NCI-H345 (cell line): Measurements from ENCODE around the gene ZFAND3.

Experiments
- DNase-seq: peaks from one replicate; lab custom pipeline; 2025; lab: John Stamatoyannopoulos, UW

The ZFAND3 gene

DNA sequence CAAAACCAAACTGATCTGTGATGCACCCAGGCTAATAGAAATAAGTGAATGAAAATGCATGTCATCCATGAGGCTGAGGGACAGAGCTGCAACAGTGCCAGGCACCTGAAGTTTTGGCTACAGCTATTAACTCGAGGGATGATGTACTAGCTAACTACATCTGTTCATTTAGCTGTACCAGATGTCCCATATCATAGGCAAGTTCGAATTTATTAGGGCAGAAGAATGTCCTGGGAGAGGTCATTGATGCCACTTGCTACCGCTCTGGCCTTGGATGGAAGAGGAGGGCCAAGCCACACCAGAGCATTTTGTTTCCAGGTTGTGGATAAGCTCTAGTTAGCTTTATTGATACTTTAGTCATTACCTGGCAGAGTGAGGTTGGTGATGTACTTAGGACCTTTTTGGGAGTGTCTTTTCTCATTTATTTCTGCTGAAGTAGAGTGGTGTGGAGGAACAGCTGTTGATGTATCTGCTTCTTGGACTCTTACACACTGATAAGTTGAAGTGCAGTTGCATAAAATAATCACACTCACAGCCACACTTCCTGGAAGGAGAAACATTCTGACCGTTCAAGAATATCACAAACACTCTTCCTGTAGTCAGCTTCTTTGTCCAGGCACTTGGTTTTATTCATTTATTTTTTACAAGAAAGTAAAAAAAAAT, 8.2 kb downstream of the ZFAND3 start:
- no peak for DNase-seq

- DNase-seq, result no peak
These were observed 10.7 kb downstream of the ZFAND3 start for GRCh38 chr6:37830225-37830624.

GRCh38 chr6:37831457-37831856, 11.9 kb downstream of the ZFAND3 start:
- no peak for DNase-seq

DNA sequence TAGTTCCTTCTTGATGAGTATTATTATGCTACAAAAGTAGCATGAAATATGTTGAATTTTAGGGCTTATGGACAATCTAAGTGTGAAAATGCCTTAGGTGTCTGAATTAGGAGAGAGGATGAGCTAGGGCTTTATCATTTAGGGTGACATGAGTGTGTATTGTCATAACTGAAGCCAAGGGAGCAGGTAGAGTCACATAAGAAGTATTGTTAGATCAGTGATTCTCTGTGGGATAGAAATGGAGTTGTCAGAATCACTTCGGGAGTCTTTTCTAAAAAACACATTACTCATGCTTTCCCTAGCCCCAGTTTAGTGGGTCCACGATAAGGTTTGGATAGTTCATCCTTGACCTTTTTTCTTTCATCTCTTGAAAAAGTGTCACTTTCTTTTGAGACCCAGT, 16.4 kb downstream of the ZFAND3 start:
- DNase-seq, result no peak

DNA sequence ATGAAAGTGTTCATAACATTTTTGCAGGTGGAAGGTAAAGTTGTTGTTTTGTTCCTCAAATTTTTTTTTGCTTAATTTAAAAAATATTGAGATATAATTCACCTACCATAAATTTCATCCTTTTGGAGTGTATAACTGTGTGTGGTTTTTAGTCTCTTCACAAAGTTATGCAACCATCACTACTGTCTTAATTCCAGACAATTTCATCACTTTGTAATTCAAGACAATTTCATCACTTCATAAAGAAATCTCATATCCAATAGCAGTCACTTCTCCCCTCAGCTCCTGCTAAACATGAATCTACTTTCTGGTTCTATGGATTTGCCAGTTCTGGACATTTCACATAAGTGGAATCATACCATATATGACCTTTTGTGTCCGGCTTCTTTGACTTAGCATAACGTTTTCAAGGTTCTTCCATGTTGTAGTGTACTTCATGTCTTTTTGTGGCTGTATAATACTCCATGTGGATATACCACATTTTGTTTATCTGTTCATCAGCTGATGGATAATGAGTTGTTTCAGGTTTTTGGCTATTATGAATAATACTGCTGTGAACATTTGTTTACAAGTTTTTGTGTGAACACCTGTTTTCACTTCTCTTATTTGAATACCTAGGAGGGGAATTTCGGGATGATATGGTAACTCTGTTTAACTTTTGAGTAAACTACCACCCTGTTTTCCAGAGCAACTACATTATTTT, 18.8 kb downstream of the ZFAND3 start:
- no peak for DNase-seq

- DNase-seq, result no peak
These were observed 20.8 kb downstream of the ZFAND3 start for GRCh38 chr6:37840143-37840939.

GRCh38 chr6:37840940-37841300, 21.4 kb downstream of the ZFAND3 start:
- no peak for DNase-seq

- no peak for DNase-seq
These were observed 25.7 kb downstream of the ZFAND3 start for GRCh38 chr6:37845026-37845911.

DNA sequence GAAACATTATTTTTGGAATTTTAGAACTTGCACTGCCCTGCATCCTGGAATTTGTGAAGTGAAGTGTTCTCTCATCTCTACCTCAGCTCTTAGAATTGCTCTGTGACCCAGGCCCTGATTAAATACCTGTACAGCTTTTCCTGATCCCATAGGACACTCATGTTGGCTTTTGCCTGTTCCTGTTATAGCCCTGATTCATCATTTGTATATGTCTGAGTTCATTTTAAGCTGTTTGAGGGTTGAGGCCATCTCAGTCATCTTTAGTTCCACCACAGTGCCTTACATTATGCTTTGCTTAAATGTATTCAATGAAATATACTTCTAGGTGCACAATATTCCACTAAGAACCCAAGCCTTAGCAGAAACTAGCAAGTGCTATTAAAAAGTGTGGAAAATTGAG, 26.4 kb downstream of the ZFAND3 start:
- no peak for DNase-seq

DNA sequence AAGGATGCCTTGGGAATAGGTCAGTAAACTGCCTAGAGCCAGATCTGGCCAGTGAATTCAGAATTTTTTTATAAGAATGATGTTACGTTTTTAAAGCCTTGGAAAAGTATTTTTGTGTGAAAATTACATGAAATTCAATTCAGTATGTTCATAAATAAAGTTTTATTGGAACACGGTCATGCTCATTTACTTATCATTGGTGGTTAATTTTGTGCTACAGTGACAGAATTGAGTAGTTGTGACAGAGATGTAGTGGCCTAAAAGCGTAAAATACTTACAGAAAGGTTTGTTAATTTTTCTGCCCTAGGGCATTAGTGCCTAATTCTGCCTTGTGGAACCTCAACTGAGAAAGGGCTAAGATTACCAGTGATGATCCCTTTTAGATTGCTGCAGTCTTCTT, 28.2 kb downstream of the ZFAND3 start:
- no peak for DNase-seq

GRCh38 chr6:37848371-37848770, 28.8 kb downstream of the ZFAND3 start:
- no peak for DNase-seq

- DNase-seq, result no peak
These were observed 30.7 kb downstream of the ZFAND3 start for GRCh38 chr6:37850260-37850659.

GRCh38 chr6:37850728-37851285, 31.3 kb downstream of the ZFAND3 start:
- no peak for DNase-seq

DNA sequence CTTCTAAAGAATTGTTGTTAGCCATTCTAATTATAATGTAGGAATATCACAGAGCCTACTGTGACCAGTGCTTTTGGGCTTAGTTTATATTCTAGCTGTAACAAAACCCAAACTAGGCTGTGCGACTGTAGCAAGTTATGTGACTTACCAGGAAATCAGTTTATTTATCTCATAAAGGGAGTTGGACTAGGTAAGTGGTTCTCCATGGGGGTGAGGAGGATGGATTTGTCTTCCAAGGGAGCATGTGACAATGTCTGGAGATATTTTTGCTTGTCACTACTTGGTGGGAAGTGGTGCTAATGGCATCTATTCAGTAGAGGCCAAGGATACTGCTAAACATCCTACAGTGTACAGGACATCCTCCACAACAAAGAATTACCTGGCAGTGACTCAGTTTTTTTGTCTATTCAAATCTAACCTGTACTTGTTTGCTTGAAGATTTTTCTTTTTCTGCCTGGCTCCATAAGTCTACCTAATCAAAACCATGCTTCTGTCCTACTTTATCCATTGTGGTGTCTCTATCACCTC, 32.5 kb downstream of the ZFAND3 start:
- no peak for DNase-seq

DNA sequence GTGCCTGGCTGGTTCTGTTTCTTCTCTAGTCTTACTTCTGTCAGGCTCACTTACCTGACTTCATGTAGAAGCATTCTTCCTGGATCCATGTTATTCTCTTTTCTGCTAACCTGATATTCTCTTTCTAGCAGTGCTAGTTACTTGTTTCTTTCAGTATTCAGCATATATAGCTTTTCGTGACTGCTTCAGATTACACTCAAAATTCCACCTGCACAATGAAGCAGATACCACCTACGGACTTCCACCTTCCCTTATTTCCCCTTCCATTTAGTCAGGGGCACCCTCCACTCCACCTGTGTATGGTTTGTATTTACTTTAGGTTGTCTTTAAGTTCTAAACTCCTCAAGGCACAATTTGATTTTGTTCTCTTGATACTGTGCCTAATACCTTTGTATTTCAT, 36.8 kb downstream of the ZFAND3 start:
- no peak for DNase-seq

- no peak for DNase-seq
These were observed 38.8 kb downstream of the ZFAND3 start for GRCh38 chr6:37858363-37858762.

GRCh38 chr6:37860226-37860839, 40.8 kb downstream of the ZFAND3 start:
- DNase-seq, result peak; percentile 18

DNA sequence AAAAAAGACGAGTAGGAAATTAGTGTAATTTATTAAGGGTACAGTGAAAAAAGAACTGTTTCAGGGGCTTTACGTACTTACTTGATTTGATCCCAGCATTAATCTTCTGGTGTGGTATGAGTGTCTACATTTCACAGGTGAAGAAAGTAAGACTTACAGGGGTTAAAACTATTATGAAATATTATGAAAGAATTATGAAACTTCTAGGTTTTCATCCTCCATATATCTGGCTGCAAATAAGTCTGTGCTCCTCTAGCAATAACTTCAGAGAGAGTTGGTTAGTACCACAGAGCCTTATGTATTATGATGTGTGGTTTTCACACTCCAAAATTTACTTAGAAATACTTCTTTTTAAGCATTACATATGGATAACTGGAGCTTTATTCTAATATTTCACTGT, 41.9 kb downstream of the ZFAND3 start:
- DNase-seq, result no peak

DNA sequence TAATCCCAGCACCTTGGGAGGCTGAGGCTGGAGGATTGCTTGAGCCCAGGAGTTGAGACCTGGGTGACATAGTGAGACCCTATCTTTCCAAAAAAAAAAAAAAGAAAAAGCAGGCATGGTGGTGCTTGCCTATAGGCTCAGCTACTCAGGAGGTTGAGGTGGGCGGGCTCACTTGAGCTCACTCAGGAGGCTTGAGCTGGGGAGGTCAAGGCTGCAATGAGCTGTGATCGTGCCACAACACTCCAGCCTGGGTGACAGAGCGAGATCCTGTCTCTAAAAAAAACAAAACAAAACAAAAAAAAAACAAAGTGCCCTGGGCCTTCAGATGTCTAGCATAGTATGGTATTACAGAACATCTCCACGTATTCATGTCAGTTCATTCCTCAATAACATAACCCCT, 42.9 kb downstream of the ZFAND3 start:
- DNase-seq, result no peak

- DNase-seq, result no peak
These were observed 43.5 kb downstream of the ZFAND3 start for GRCh38 chr6:37862992-37863391.

DNA sequence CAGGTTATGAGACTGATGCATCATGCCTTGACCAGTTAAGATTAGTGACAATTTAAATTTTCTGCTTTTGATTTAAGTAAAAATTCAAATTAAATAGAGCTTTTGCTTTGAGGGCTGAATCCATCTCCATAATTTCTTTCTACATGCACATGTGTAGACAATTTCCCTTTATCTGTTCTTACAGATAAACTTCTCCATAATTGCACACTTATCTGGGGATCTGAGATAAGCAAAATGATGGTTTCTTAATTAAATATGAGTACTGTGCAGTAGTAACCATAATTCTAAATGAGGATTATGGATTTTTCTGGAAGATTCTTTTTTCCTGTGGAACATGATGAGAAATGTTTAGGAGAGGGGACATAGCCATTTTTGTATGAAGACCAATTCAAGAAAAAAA, 44.7 kb downstream of the ZFAND3 start:
- no peak for DNase-seq
